Neuronal stem cell (in vitro differentiated cells): ENCODE results near the gene TMPRSS11A.

Experiments used
- DNase-seq: peaks from one replicate; pipeline ENCODE4 v3.0.0-alpha.2; 2013; ENCODE audit warnings: low spot score
- H2AFZ ChIP-seq: one replicate; pipeline ENCODE4 v1.6.1; 2013; ENCODE audit warnings: mild to moderate bottlenecking, low read length, inconsistent platforms
- H2AK5ac ChIP-seq: 2 replicates; pipeline ENCODE4 v1.6.1; 2013; ENCODE audit warnings: low read depth, mild to moderate bottlenecking, inconsistent platforms, low read length, moderate library complexity, mixed read lengths
- H2BK120ac ChIP-seq: 2 replicates; pipeline ENCODE4 v1.6.1; 2013; ENCODE audit warnings: low read depth, mild to moderate bottlenecking, inconsistent platforms, low read length, moderate library complexity, mixed read lengths
- H2BK12ac ChIP-seq: one replicate; pipeline ENCODE4 v1.6.1; 2013; ENCODE audit warnings: low read length, inconsistent platforms
- H2BK15ac ChIP-seq: 2 replicates; pipeline ENCODE4 v1.6.1; 2013; ENCODE audit warnings: mild to moderate bottlenecking, low read length, inconsistent platforms, mixed read lengths
- H2BK5ac ChIP-seq: one replicate; pipeline ENCODE4 v1.6.1; 2013; ENCODE audit warnings: inconsistent platforms, mild to moderate bottlenecking, low read length, moderate library complexity
- H3K14ac ChIP-seq: one replicate; pipeline ENCODE4 v1.6.1; 2013; ENCODE audit warnings: low read length, inconsistent platforms
- H3K18ac ChIP-seq: 2 replicates; pipeline ENCODE4 v1.6.1; 2013; ENCODE audit warnings: low read length, inconsistent platforms
- H3K23ac ChIP-seq: 2 replicates; pipeline ENCODE4 v1.6.1; 2013; ENCODE audit warnings: low read depth, mild to moderate bottlenecking, mixed read lengths, low read length, inconsistent platforms; ENCODE audit not compliant: poor library complexity
- H3K27ac ChIP-seq: replicated peaks from 3 replicates; pipeline ENCODE4 v1.5.1; 2013; ENCODE audit warnings: low read length, inconsistent platforms
- H3K27me3 ChIP-seq, 3 experiments: 2 replicates each; pipeline ENCODE4 v1.6.1; 2013; ENCODE audit warnings: low read length in 3 of 3, mild to moderate bottlenecking in 2 of 3, inconsistent platforms in 1 of 3, low read depth in 1 of 3, mixed read lengths in 1 of 3, moderate library complexity in 1 of 3; ENCODE audit not compliant: control insufficient read depth in 3 of 3, insufficient read depth in 3 of 3
- H3K36me3 ChIP-seq, 2 donors: replicated peaks in 1 of 2; 2 replicates each; pipeline ENCODE4 v1.6.1; 2013; ENCODE audit warnings: low read length in 2 of 2; ENCODE audit not compliant: control insufficient read depth in 2 of 2, insufficient read depth in 2 of 2
- H3K4ac ChIP-seq: 2 replicates; pipeline ENCODE4 v1.6.1; 2013; ENCODE audit warnings: inconsistent platforms, mild to moderate bottlenecking, low read length, moderate library complexity
- H3K4me1 ChIP-seq, 2 donors: 1 replicate in 1 of 2; 2 replicates in 1 of 2; pipeline ENCODE4 v1.6.1; 2013; ENCODE audit warnings: low read length in 2 of 2, low read depth in 1 of 2; ENCODE audit not compliant: control insufficient read depth in 2 of 2, insufficient read depth in 1 of 2
- H3K4me2 ChIP-seq: one replicate; pipeline ENCODE4 v1.6.1; 2013; ENCODE audit warnings: mild to moderate bottlenecking, low read length, inconsistent platforms; ENCODE audit not compliant: insufficient read depth, poor library complexity, severe bottlenecking
- H3K4me3 ChIP-seq, 2 donors: 2 replicates each; pipeline ENCODE4 v1.5.1; 2013; ENCODE audit warnings: low read length in 2 of 2, mild to moderate bottlenecking in 2 of 2, inconsistent platforms in 1 of 2, moderate library complexity in 1 of 2
- H3K79me1 ChIP-seq: one replicate; pipeline ENCODE4 v1.6.1; 2013; ENCODE audit warnings: low read depth, mild to moderate bottlenecking, inconsistent platforms, low read length, moderate library complexity
- H3K9ac ChIP-seq: one replicate; pipeline ENCODE4 v1.6.1; 2013; ENCODE audit warnings: mild to moderate bottlenecking, low read depth, low read length, inconsistent platforms; ENCODE audit not compliant: poor library complexity
- H3K9me3 ChIP-seq, 2 donors: replicated peaks in 1 of 2; 2 replicates each; pipeline versions ENCODE3 to v1.6.1; 2013; ENCODE audit warnings: low read length in 2 of 2, mild to moderate bottlenecking in 2 of 2, inconsistent platforms in 1 of 2, low read depth in 1 of 2, mixed read lengths in 1 of 2, moderate library complexity in 1 of 2; ENCODE audit not compliant: control insufficient read depth in 2 of 2, insufficient read depth in 1 of 2
- H4K8ac ChIP-seq: one replicate; pipeline ENCODE4 v1.6.1; 2013; ENCODE audit warnings: low read depth, mild to moderate bottlenecking, inconsistent platforms, low read length, moderate library complexity
- H4K91ac ChIP-seq: one replicate; pipeline ENCODE4 v1.6.1; 2013; ENCODE audit warnings: low read length, low read depth, mild to moderate bottlenecking, inconsistent platforms; ENCODE audit not compliant: poor library complexity
- WGBS, 2 donors: extraction: QIAGEN DNeasy Blood & Tissue Kit; methylation state at CpG; one replicate each; pipeline ENCODE4 v1.1.7; 2013; ENCODE audit warnings: missing lambda C conversion rate in 2 of 2, mixed read lengths in 1 of 2; ENCODE audit not compliant: insufficient read length in 2 of 2, insufficient replicate concordance in 1 of 2; ENCODE audit errors: extremely low coverage in 2 of 2; 5-methylcytosine and 5-hydroxymethylcytosine counted together

Gene TMPRSS11A

DNA sequence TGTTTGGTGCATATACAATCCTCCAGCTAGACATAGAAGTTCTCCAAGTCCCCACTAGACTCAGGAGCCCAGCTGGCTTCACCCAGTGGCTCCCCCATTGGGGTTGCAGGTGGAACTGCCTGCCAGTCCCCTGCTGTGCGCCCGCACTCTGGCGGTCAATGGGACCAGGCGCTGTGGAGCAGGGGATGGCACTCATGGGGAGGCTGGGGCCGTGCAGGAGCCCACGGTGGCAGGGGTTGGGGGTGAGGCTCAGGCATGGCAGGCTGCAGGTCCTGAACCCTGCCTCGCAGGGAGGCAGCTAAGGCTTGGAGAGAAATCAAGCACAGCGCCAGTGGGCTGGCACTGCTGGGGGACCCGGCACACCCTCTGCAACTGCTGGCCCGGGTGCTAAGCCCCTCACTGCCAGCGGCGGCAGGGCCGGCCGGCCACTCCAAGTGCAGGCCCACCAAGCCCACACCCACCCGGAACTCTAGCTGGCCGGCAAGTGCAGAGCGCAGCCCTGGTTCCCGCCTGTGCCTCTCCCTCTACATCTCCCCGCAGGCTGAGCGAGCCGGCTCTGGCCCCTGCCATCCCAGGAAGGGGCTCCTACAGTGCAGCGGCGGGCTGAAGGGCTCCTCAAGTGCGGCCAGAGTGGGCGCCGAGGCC, 66.8 kb downstream of the TMPRSS11A start:
- no peaks in the 10 kb centered on the region for H3K79me1 ChIP-seq
- H2AK5ac ChIP-seq: no peak overlapping the region
- no peak overlapping the region for H3K4ac ChIP-seq
- H3K18ac ChIP-seq: peak overlapping the region; percentile 57
- no peak for DNase-seq
- no peak overlapping the region for H2BK15ac ChIP-seq
- no peak overlapping the region for H2BK5ac ChIP-seq
- H3K9ac ChIP-seq: no peak overlapping the region
- no peak overlapping the region for H4K8ac ChIP-seq
- H3K23ac ChIP-seq: no peak overlapping the region
- H3K9me3 ChIP-seq: no peaks in the 10 kb centered on the region
- no peak overlapping the region for H3K4me2 ChIP-seq
- WGBS, 2 donors: no CpG with 5 or more reads among the region's 26 CpGs
- H2BK120ac ChIP-seq: no peak overlapping the region
- H4K91ac ChIP-seq: no peak overlapping the region
- no peaks in the 10 kb centered on the region for H3K27me3 ChIP-seq
- H3K14ac ChIP-seq: no peak overlapping the region
- H2AFZ ChIP-seq: no peak overlapping the region
- no peak overlapping the region for H2BK12ac ChIP-seq
- no peaks in the 10 kb centered on the region for H3K4me1 ChIP-seq
- no peak overlapping the region for H3K4me3 ChIP-seq
- H3K27ac ChIP-seq: no peak overlapping the region
- no peaks in the 10 kb centered on the region for H3K36me3 ChIP-seq

DNA sequence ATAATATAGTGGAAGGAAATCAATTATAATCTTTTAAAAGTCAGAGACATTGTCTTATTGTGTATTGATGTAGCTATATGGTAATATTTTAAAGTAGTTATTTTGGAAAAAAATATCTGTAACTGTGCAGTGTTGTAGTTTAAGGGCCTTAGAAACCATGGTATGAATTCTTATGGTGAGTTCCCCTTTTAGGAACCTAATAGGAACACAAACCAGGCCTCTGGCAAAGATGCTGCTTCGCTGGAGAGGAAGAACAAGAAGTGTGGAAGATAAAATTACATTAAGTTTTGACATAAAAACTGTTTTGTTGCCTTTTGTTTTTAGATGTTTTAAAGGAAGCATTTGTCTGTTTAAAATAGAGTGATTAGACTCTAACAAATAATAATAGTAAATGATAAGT, 68.6 kb downstream of the TMPRSS11A start:
- H2BK15ac ChIP-seq: no peak overlapping the region
- H2AK5ac ChIP-seq: no peak overlapping the region
- H3K14ac ChIP-seq: no peak overlapping the region
- no peak overlapping the region for H2BK12ac ChIP-seq
- H2BK120ac ChIP-seq: no peak overlapping the region
- no peak overlapping the region for H3K4me3 ChIP-seq
- no peak overlapping the region for H2AFZ ChIP-seq
- no peaks in the 10 kb centered on the region for H3K9me3 ChIP-seq
- H2BK5ac ChIP-seq: no peak overlapping the region
- H3K27ac ChIP-seq: no peak overlapping the region
- H3K9ac ChIP-seq: no peak overlapping the region
- no peak for DNase-seq
- no peaks in the 10 kb centered on the region for H3K27me3 ChIP-seq
- WGBS, 2 donors: no CpG with 5 or more reads among the region's 1 CpG
- no peaks in the 10 kb centered on the region for H3K4me1 ChIP-seq
- H3K4ac ChIP-seq: no peak overlapping the region
- H3K23ac ChIP-seq: no peak overlapping the region
- no peak overlapping the region for H4K8ac ChIP-seq
- H3K79me1 ChIP-seq: no peaks in the 10 kb centered on the region
- H4K91ac ChIP-seq: no peak overlapping the region
- H3K36me3 ChIP-seq: no peaks in the 10 kb centered on the region
- H3K4me2 ChIP-seq: no peak overlapping the region
- no peak overlapping the region for H3K18ac ChIP-seq

DNA sequence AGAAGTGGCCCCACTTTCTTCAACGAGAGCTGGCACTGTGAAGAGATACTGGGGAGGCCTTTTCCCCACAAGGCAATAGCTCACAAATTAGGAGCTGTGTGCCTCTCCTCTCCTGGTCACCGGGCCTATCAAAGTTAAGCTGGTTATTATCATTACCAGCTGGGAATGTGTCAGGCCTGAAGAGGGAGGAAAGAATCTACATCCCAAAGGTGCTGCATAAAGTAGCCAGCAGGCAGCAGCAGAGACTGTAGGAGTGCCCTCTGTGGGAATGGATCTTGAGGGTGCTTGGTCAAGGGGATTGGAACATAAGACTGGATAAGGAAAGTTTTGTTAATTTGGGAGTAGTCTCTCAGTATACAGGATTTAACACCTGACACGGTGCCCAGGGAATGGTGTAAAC, 70.4 kb downstream of the TMPRSS11A start:
- Histone ChIP-seq H3K4ac (no peak overlapping the region), H2BK5ac (no peak overlapping the region), H3K9me3 (no peaks in the 10 kb centered on the region), H3K36me3 (no peaks in the 10 kb centered on the region), H3K4me3 (no peak overlapping the region), H3K9ac (no peak overlapping the region), H2AFZ (no peak overlapping the region), H3K14ac (no peak overlapping the region), H3K27ac (no peak overlapping the region), H2AK5ac (no peak overlapping the region), H4K8ac (no peak overlapping the region), H2BK15ac (no peak overlapping the region), H3K27me3 (no peaks in the 10 kb centered on the region), H3K79me1 (no peaks in the 10 kb centered on the region), H3K18ac (no peak overlapping the region), H2BK12ac (no peak overlapping the region), H3K23ac (no peak overlapping the region), H4K91ac (no peak overlapping the region), H2BK120ac (no peak overlapping the region), H3K4me2 (no peak overlapping the region), H3K4me1 (no peaks in the 10 kb centered on the region)
- WGBS, 2 donors: no CpG with 5 or more reads among the region's 3 CpGs
- DNase-seq: no peak

GRCh38 chr4:67892253-67892652, 71.0 kb downstream of the TMPRSS11A start:
- no peak overlapping the region for H2AFZ ChIP-seq
- H4K91ac ChIP-seq: no peak overlapping the region
- no peak overlapping the region for H3K9ac ChIP-seq
- H3K23ac ChIP-seq: no peak overlapping the region
- no peaks in the 10 kb centered on the region for H3K27me3 ChIP-seq
- no peaks in the 10 kb centered on the region for H3K36me3 ChIP-seq
- no peak for DNase-seq
- H2BK5ac ChIP-seq: no peak overlapping the region
- no peak overlapping the region for H3K18ac ChIP-seq
- H3K27ac ChIP-seq: no peak overlapping the region
- no peak overlapping the region for H2BK120ac ChIP-seq
- H3K4me3 ChIP-seq: no peak overlapping the region
- no peak overlapping the region for H3K4ac ChIP-seq
- no peak overlapping the region for H2BK15ac ChIP-seq
- no peak overlapping the region for H2AK5ac ChIP-seq
- no peaks in the 10 kb centered on the region for H3K4me1 ChIP-seq
- no peak overlapping the region for H2BK12ac ChIP-seq
- H3K9me3 ChIP-seq: no peaks in the 10 kb centered on the region
- H3K4me2 ChIP-seq: no peak overlapping the region
- H3K79me1 ChIP-seq: no peaks in the 10 kb centered on the region
- no peak overlapping the region for H4K8ac ChIP-seq
- WGBS, 2 donors: no CpG with 5 or more reads among the region's 2 CpGs
- H3K14ac ChIP-seq: no peak overlapping the region
